Hepatocyte (in vitro differentiated cells): ENCODE measurements around the gene FXYD5.

Experiments used
- CTCF ChIP-seq: fragments of 200-600 bp; sonication (generic); IDR thresholded peaks from 2 replicates; pipeline ENCODE4 v1.5.1; 2016; ENCODE audit warnings: antibody characterized with exemption, mild to moderate bottlenecking; ENCODE audit not compliant: poor library complexity
- EZH2 ChIP-seq: fragments of 200-600 bp; sonication (generic); IDR thresholded peaks from 2 replicates; pipeline ENCODE4 v1.6.1; 2016; ENCODE audit warnings: antibody characterized with exemption, mild to moderate bottlenecking, borderline replicate concordance

GRCh38 chr19:35130761-35131720 lies 23.5 kb upstream of the FXYD5 start:
- TF ChIP-seq CTCF (no peak), EZH2 (no peak)
